ENCODE data around the gene EIF3L.

EIF3L gene

DNA sequence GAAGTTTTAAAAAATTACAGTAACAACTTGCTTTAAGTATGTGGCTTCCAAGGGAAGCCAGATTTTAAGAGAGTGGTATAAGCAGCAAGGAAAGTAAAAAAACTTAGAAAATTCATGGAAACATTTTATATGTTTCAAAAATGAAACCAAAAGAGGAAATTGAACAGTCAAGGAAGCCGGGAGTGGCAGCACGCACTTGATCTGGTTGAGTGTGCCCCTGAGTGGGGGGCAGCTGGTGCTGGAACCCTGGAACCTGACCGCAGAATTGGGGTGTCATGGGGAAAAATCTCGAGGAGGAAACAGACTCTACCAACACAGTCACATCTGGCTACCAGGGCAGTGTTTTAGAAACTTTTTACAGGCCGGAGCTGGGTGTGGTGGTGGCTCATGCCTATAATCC, 70.9 kb downstream of the EIF3L start:
- H3K36me3 ChIP-seq, result peaks cover 68% of the 10 kb centered on the region
- H3K27ac ChIP-seq, result peak overlapping the region; percentile 43
- no peaks in the 10 kb centered on the region for H3K27me3 ChIP-seq
- TF ChIP-seq, protein P1, sequence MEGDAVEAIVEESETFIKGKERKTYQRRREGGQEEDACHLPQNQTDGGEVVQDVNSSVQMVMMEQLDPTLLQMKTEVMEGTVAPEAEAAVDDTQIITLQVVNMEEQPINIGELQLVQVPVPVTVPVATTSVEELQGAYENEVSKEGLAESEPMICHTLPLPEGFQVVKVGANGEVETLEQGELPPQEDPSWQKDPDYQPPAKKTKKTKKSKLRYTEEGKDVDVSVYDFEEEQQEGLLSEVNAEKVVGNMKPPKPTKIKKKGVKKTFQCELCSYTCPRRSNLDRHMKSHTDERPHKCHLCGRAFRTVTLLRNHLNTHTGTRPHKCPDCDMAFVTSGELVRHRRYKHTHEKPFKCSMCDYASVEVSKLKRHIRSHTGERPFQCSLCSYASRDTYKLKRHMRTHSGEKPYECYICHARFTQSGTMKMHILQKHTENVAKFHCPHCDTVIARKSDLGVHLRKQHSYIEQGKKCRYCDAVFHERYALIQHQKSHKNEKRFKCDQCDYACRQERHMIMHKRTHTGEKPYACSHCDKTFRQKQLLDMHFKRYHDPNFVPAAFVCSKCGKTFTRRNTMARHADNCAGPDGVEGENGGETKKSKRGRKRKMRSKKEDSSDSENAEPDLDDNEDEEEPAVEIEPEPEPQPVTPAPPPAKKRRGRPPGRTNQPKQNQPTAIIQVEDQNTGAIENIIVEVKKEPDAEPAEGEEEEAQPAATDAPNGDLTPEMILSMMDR (IDR thresholded peaks at IDR 0.05), result no peak
- peaks cover 5 to 6% of the 10 kb centered on the region in 2 experiments for H3K4me1 ChIP-seq (ENCODE audit: control insufficient read depth in 1 of 2, insufficient read depth in 1 of 2, low read depth in 1 of 2, low read length in 1 of 2)
- no peaks in the 10 kb centered on the region for H3K9me3 ChIP-seq
- H3K4me3 ChIP-seq (ENCODE audit: low read depth in 1 of 2, low read length in 1 of 2), result no peak overlapping the region

DNA sequence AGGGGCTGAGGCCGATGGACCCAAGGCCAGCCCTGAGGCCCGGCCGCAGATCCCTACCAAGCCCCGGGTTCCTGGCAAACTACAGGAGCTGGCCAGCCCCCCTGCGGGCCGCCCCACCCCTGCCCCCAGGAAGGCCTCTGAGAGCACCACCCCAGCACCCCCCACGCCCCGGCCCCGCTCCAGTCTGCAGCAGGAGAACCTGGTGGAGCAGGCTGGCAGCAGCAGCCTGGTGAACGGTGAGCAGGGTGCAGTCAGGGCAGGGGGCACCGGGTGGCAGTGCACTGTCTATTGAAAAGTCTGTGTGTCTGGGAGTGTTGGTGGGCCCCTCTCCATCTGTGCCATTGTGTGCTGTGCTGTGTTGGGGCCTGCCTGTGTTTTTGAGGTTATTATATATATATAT, 73.0 kb downstream of the EIF3L start:
- Histone ChIP-seq H3K27ac (no peak overlapping the region), H3K4me3 (ENCODE audit: low read depth in 1 of 2, low read length in 1 of 2) (no peak overlapping the region), H3K9me3 (no peaks in the 10 kb centered on the region), H3K27me3 (no peaks in the 10 kb centered on the region), H3K4me1 (ENCODE audit: control insufficient read depth in 1 of 2, insufficient read depth in 1 of 2, low read depth in 1 of 2, low read length in 1 of 2) (peaks cover 5 to 6% of the 10 kb centered on the region in 2 experiments), H3K36me3 (peaks cover 72% of the 10 kb centered on the region)
- TF ChIP-seq, protein P1 (IDR thresholded peaks at IDR 0.05), result no peak

DNA sequence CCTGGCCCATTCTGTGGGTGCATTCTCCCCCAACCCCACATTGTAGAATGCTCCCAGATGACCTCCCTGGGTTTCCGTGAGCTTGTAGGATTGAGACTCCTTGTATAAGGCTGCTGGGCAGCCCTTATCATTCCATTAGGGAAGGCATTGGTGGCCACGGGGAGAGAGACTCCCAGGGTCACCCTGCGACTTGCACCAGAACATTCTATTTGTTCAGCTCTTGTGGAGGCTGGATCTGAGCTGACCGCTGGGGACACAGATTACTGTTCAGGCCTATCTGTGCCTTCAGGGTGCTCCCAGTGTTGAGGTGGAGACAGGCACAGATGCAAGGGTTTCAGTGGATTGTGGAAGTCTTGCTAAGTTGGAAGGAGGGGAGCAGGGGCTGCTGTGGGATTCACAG, 74.7 kb downstream of the EIF3L start:
- TF ChIP-seq, protein P1 (IDR thresholded peaks at IDR 0.05), result no peak
- Histone ChIP-seq H3K9me3 (no peaks in the 10 kb centered on the region), H3K4me3 (ENCODE audit: low read depth in 1 of 2, low read length in 1 of 2) (no peak overlapping the region), H3K36me3 (peaks cover 72% of the 10 kb centered on the region), H3K27ac (no peak overlapping the region), H3K27me3 (no peaks in the 10 kb centered on the region), H3K4me1 (ENCODE audit: control insufficient read depth in 1 of 2, insufficient read depth in 1 of 2, low read depth in 1 of 2, low read length in 1 of 2) (peaks cover 5 to 6% of the 10 kb centered on the region in 2 experiments)

DNA sequence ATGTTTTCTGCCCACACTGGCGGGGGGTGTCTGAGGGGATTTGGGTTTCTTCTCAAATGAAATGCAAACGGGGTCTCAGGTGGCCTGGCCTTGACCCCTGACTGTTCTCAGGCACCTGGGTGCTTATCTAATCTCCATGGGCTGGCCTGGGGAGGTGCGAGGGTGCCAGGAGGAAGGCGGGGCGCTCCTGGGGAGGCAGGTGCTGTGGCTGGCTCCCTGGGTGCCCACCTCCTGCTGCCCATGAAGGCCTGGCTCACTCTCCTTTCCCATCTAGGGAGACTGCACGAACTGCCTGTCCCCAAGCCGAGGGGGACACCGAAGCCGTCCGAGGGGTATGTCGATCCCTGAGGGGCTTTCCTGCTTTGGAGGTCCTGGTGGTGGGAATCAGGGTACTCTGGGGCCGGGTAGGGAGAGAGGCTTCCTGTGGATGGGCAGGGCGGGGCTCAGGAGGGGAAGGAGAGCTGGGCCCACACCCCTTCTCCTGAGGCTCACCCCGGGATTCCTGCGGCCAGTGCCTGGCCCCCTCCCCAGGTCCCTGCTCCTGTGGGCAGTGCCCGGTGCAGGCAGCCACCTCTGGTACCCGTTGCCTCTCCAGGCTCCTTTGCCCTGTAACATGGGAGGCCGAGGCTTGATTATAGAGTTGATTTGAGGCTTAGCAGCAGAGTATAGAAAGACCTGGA, 75.3 kb downstream of the EIF3L start:
- H3K27me3 ChIP-seq, result no peaks in the 10 kb centered on the region
- no peaks in the 10 kb centered on the region for H3K9me3 ChIP-seq
- H3K36me3 ChIP-seq, result peaks cover 73% of the 10 kb centered on the region
- H3K4me3 ChIP-seq (ENCODE audit: low read depth in 1 of 2, low read length in 1 of 2), result no peak overlapping the region
- H3K4me1 ChIP-seq (ENCODE audit: control insufficient read depth in 1 of 2, insufficient read depth in 1 of 2, low read depth in 1 of 2, low read length in 1 of 2), result peaks cover 5 to 6% of the 10 kb centered on the region in 2 experiments
- TF ChIP-seq, protein P1 (IDR thresholded peaks at IDR 0.05), result no peak
- H3K27ac ChIP-seq, result no peak overlapping the region

DNA sequence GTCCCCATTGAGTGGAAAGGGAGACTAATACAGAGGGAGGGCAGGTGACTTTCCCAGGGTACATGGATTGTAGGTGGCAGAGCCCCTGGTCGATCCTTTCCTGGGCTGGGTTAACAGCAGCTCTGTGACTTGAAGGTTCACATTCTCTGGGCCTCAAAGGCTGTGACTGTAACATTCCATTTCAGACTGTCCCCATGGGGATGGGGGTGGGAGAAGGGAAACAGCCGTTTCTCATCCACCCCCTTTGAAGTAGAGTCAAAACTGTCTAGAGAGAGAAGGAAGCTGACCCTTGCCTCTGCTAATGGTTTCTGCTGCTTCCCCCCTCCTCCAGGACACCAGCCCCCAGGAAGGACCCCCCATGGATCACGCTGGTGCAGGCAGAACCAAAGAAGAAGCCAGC, 76.1 kb downstream of the EIF3L start:
- Histone ChIP-seq H3K27me3 (no peaks in the 10 kb centered on the region), H3K27ac (no peak overlapping the region), H3K4me1 (ENCODE audit: control insufficient read depth in 1 of 2, insufficient read depth in 1 of 2, low read depth in 1 of 2, low read length in 1 of 2) (peaks cover under 1% of the 10 kb centered on the region in 2 experiments), H3K36me3 (peaks cover 81% of the 10 kb centered on the region), H3K9me3 (no peaks in the 10 kb centered on the region), H3K4me3 (ENCODE audit: low read depth in 1 of 2, low read length in 1 of 2) (no peak overlapping the region)
- TF ChIP-seq, protein P1 (IDR thresholded peaks at IDR 0.05), result no peak

Measured in neutrophil (primary cell).